Mucosa of gallbladder (tissue), 1 donor: ENCODE results near the gene TMEM267. TPM values are rescaled to one million over a fixed set of nuclear protein-coding genes. Genes with fewer than 3 reads are reported as not detected.
"Not testable (repeated sequence)": the region's sequence is repeated elsewhere in the genome, so short reads cannot be mapped to it uniquely, and the experiment has no call there.

Experiments used
- DNase-seq: peaks from one replicate; pipeline ENCODE4 v3.0.0-alpha.2; 2020; ENCODE audit warnings: low spot score
- total RNA-seq: library from RNA; stranded (reverse); gene quantifications from one replicate; pipeline ENCODE4 v1.2.1, GENCODE V29; 2021
- donor health status: DM: no; HTN: no; CAD: no.

TMEM267 gene
- total RNA-seq, 1 donor from 2014 or later, result 8.6 TPM

GRCh38 chr5:43461066-43461465 is 22.6 kb downstream of the TMEM267 start:
- no peak for DNase-seq

- no peak for DNase-seq
Measured at GRCh38 chr5:43456556-43456955, 27.1 kb downstream of the TMEM267 start.

GRCh38 chr5:43441575-43441974 is 42.1 kb downstream of the TMEM267 start:
- DNase-seq, result not testable (repeated sequence)

- DNase-seq, result no peak
Measured at GRCh38 chr5:43437062-43437660, 46.5 kb downstream of the TMEM267 start.

- DNase-seq, result no peak
Measured at GRCh38 chr5:43433382-43433781, 50.3 kb downstream of the TMEM267 start.

- peak; percentile 92 for DNase-seq
Measured at GRCh38 chr5:43432486-43433375, 50.9 kb downstream of the TMEM267 start.

- no peak for DNase-seq
Measured at GRCh38 chr5:43429706-43430105, 54.0 kb downstream of the TMEM267 start.

- no peak for DNase-seq
Measured at GRCh38 chr5:43429016-43429415, 54.6 kb downstream of the TMEM267 start.

GRCh38 chr5:43427306-43427705 is 56.4 kb downstream of the TMEM267 start:
- DNase-seq, result no peak

- peak; percentile 32 for DNase-seq
Measured at GRCh38 chr5:43425983-43426382, 57.7 kb downstream of the TMEM267 start.

- DNase-seq, result not testable (repeated sequence)
Measured at GRCh38 chr5:43423086-43423485, 60.6 kb downstream of the TMEM267 start.

GRCh38 chr5:43422143-43422542 is 61.5 kb downstream of the TMEM267 start:
- peak; percentile 49 for DNase-seq

GRCh38 chr5:43421450-43422133 is 62.1 kb downstream of the TMEM267 start:
- no peak for DNase-seq

GRCh38 chr5:43420241-43420640 is 63.4 kb downstream of the TMEM267 start:
- no peak for DNase-seq

- DNase-seq, result no peak
Measured at GRCh38 chr5:43418561-43418960, 65.1 kb downstream of the TMEM267 start.

- no peak for DNase-seq
Measured at GRCh38 chr5:43416803-43417394, 66.8 kb downstream of the TMEM267 start.

- DNase-seq, result no peak
Measured at GRCh38 chr5:43415935-43416802, 67.5 kb downstream of the TMEM267 start.

GRCh38 chr5:43413966-43414365 is 69.7 kb downstream of the TMEM267 start:
- DNase-seq, result no peak

- no peak for DNase-seq
Measured at GRCh38 chr5:43412644-43413043, 71.0 kb downstream of the TMEM267 start.

- peak; percentile 70 for DNase-seq
Measured at GRCh38 chr5:43412156-43412555, 71.5 kb downstream of the TMEM267 start, which contains the start of gene CCL28. CCL28 (minus strand) TSS chr5:43412391; CDS start chr5:43412316, 75 bp downstream.

- DNase-seq, result no peak
Measured at GRCh38 chr5:43411495-43411894, 72.2 kb downstream of the TMEM267 start.
